ENCODE results near the gene BLOC1S2.
"Not testable (repeated sequence)": the region's sequence is repeated elsewhere in the genome, so short reads cannot be mapped to it uniquely, and the experiment has no call there.

Gene BLOC1S2

GRCh38 chr10:100286051-100287033 lies at the start of gene BLOC1S2:
BLOC1S2 (minus strand) TSS chr10:100286680; CDS start chr10:100286659, 21 bp downstream.
- peak; percentile 94 for DNase-seq

GRCh38 chr10:100334762-100335161 lies 48.3 kb upstream of the BLOC1S2 start:
- no peak for DNase-seq

GRCh38 chr10:100333661-100334440 lies 47.4 kb upstream of the BLOC1S2 start:
- DNase-seq: no peak

GRCh38 chr10:100333106-100333505 lies 46.6 kb upstream of the BLOC1S2 start:
- no peak for DNase-seq

- DNase-seq: no peak
Measured at GRCh38 chr10:100330079-100330478, 43.6 kb upstream of the BLOC1S2 start, which contains the start of gene PKD2L1. PKD2L1 (minus strand) TSS chr10:100330228; CDS start chr10:100330103, 125 bp downstream.

- no peak for DNase-seq
Measured at GRCh38 chr10:100328198-100328597, 41.7 kb upstream of the BLOC1S2 start.

- DNase-seq: no peak
Measured at GRCh38 chr10:100327718-100328009, 41.2 kb upstream of the BLOC1S2 start.

GRCh38 chr10:100327007-100327717 lies 40.7 kb upstream of the BLOC1S2 start:
- DNase-seq: no peak

- DNase-seq: no peak
Measured at GRCh38 chr10:100325158-100325557, 38.7 kb upstream of the BLOC1S2 start.

- no peak for DNase-seq
Measured at GRCh38 chr10:100319707-100320402, 33.4 kb upstream of the BLOC1S2 start.

GRCh38 chr10:100318207-100318606 lies 31.7 kb upstream of the BLOC1S2 start:
- DNase-seq: no peak

- DNase-seq: no peak
Measured at GRCh38 chr10:100315615-100316014, 29.1 kb upstream of the BLOC1S2 start.

GRCh38 chr10:100311298-100311697 lies 24.8 kb upstream of the BLOC1S2 start:
- DNase-seq: no peak

- DNase-seq: no peak
Measured at GRCh38 chr10:100307684-100308083, 21.2 kb upstream of the BLOC1S2 start.

- DNase-seq: no peak
Measured at GRCh38 chr10:100306861-100307260, 20.4 kb upstream of the BLOC1S2 start.

GRCh38 chr10:100304414-100304813 lies 17.9 kb upstream of the BLOC1S2 start:
- no peak for DNase-seq

- DNase-seq: peak; percentile 37
Measured at GRCh38 chr10:100303724-100304319, 17.3 kb upstream of the BLOC1S2 start.

GRCh38 chr10:100301123-100301522 lies 14.6 kb upstream of the BLOC1S2 start:
- DNase-seq: not testable (repeated sequence)

GRCh38 chr10:100297242-100297641 lies 10.8 kb upstream of the BLOC1S2 start:
- DNase-seq: no peak

GRCh38 chr10:100293066-100293465 lies 6.6 kb upstream of the BLOC1S2 start:
- DNase-seq: no peak

- not testable (repeated sequence) for DNase-seq
Measured at GRCh38 chr10:100292300-100292699, 5.8 kb upstream of the BLOC1S2 start.

- DNase-seq: no peak
Measured at GRCh38 chr10:100291356-100291755, 4.9 kb upstream of the BLOC1S2 start.

All from eye (tissue), 1 donor.